ENCODE results near the gene BTG1.
"Not testable (repeated sequence)": the region's sequence is repeated elsewhere in the genome, so short reads cannot be mapped to it uniquely, and the experiment has no call there.

BTG1 gene

GRCh38 chr12:92139634-92140150, 6.0 kb downstream of the BTG1 start:
- TF ChIP-seq, protein P1, sequence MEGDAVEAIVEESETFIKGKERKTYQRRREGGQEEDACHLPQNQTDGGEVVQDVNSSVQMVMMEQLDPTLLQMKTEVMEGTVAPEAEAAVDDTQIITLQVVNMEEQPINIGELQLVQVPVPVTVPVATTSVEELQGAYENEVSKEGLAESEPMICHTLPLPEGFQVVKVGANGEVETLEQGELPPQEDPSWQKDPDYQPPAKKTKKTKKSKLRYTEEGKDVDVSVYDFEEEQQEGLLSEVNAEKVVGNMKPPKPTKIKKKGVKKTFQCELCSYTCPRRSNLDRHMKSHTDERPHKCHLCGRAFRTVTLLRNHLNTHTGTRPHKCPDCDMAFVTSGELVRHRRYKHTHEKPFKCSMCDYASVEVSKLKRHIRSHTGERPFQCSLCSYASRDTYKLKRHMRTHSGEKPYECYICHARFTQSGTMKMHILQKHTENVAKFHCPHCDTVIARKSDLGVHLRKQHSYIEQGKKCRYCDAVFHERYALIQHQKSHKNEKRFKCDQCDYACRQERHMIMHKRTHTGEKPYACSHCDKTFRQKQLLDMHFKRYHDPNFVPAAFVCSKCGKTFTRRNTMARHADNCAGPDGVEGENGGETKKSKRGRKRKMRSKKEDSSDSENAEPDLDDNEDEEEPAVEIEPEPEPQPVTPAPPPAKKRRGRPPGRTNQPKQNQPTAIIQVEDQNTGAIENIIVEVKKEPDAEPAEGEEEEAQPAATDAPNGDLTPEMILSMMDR (IDR thresholded peaks at IDR 0.05; ENCODE audit: extremely low read depth, missing control alignments), result no peak
- DNase-seq (ENCODE audit: low spot score), result no peak

DNA sequence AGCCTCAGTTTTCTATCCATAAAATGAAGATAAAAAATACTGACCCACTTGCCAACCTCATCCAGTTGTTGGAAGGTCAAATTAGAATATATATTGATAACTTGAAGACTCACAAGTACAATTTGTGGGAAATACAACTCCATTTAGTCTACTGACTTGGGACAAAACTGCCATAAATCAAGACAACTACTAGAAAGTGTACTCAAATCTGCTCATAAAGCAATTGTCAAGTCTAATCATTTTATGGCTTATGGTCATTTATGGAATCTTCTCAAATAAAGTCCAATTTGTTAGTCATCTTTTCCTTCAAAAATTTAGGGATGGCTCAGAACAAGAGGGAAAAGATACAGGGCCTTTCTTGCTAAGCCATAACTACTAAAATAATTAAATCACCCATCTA, 7.0 kb downstream of the BTG1 start:
- TF ChIP-seq, protein P1 (IDR thresholded peaks at IDR 0.05; ENCODE audit: extremely low read depth, missing control alignments), result no peak
- DNase-seq (ENCODE audit: low spot score), result no peak

- TF ChIP-seq, protein P1 (IDR thresholded peaks at IDR 0.05; ENCODE audit: extremely low read depth, missing control alignments), result no peak
- DNase-seq (ENCODE audit: low spot score), result no peak
Observed at GRCh38 chr12:92138144-92138543, 7.5 kb downstream of the BTG1 start.

GRCh38 chr12:92136965-92137721, 8.5 kb downstream of the BTG1 start:
- TF ChIP-seq, protein P1 (IDR thresholded peaks at IDR 0.05; ENCODE audit: extremely low read depth, missing control alignments), result no peak
- DNase-seq (ENCODE audit: low spot score), result no peak

- TF ChIP-seq, protein P1 (IDR thresholded peaks at IDR 0.05; ENCODE audit: extremely low read depth, missing control alignments), result no peak
- no peak for DNase-seq (ENCODE audit: low spot score)
Observed at GRCh38 chr12:92136026-92136730, 9.5 kb downstream of the BTG1 start.

GRCh38 chr12:92135541-92135940, 10.1 kb downstream of the BTG1 start:
- not testable (repeated sequence) for DNase-seq (ENCODE audit: low spot score)

- TF ChIP-seq, protein P1 (IDR thresholded peaks at IDR 0.05; ENCODE audit: extremely low read depth, missing control alignments), result no peak
- no peak for DNase-seq (ENCODE audit: low spot score)
Observed at GRCh38 chr12:92134638-92135274, 10.9 kb downstream of the BTG1 start.
